Spleen (tissue), 11 donors: ENCODE measurements around the gene DEK. TPM values are rescaled to one million over a fixed set of nuclear protein-coding genes. Genes with fewer than 3 reads are reported as not detected.
"Not testable (repeated sequence)": the region's sequence is repeated elsewhere in the genome, so short reads cannot be mapped to it uniquely, and the experiment has no call there.

Source experiments
- DNase-seq: peaks from one replicate; pipeline ENCODE4 v3.0.0-alpha.2; 2020
- H3K27ac ChIP-seq, 8 donors: fragments of 200-600 bp; sonication (generic) in 7 of 8; 1 replicate in 4 of 8; 2 replicates in 4 of 8; pipeline versions ENCODE4 v1.5.0 to v1.8.0; 2016 to 2021; ENCODE audit warnings: inconsistent platforms in 4 of 8, mild to moderate bottlenecking in 4 of 8, moderate library complexity in 1 of 8
- H3K27me3 ChIP-seq, 7 donors: fragments of 200-600 bp; sonication (generic) in 6 of 7; replicated peaks in 1 of 7; 1 replicate in 4 of 7; 2 replicates in 3 of 7; pipeline versions ENCODE4 v1.5.0 to v1.8.0; 2016 to 2021; ENCODE audit warnings: inconsistent platforms in 3 of 7, mild to moderate bottlenecking in 1 of 7
- H3K36me3 ChIP-seq, 6 donors: fragments of 200-600 bp; sonication (generic) in 5 of 6; 1 replicate in 4 of 6; 2 replicates in 2 of 6; pipeline versions ENCODE4 v1.5.0 to v1.8.0; 2016 to 2021; ENCODE audit warnings: inconsistent platforms in 2 of 6
- H3K4me1 ChIP-seq, 6 donors: fragments of 200-600 bp; sonication (generic) in 5 of 6; 1 replicate in 3 of 6; 2 replicates in 3 of 6; pipeline versions ENCODE4 v1.5.0 to v1.8.0; 2016 to 2021; ENCODE audit warnings: inconsistent platforms in 3 of 6
- H3K4me3 ChIP-seq, 8 donors: fragments of 200-600 bp; sonication (generic) in 7 of 8; 1 replicate in 4 of 8; 2 replicates in 4 of 8; pipeline versions ENCODE4 v1.5.0 to v1.8.0; 2016 to 2021; ENCODE audit warnings: inconsistent platforms in 4 of 8, mild to moderate bottlenecking in 4 of 8, moderate library complexity in 2 of 8
- H3K9me3 ChIP-seq, 8 donors: fragments of 200-600 bp; sonication (generic) in 7 of 8; 1 replicate in 4 of 8; 2 replicates in 4 of 8; pipeline versions ENCODE4 v1.5.0 to v1.8.0; 2016 to 2021; ENCODE audit warnings: inconsistent platforms in 4 of 8
- CTCF ChIP-seq, 11 experiments: fragments of 200-600 bp in 7 of 11; fragments of 450-650 bp in 4 of 11; sonication (generic) in 4 of 11; IDR thresholded peaks in 8 of 11; conservative IDR thresholded peaks in 3 of 11; 1 replicate in 7 of 11; 2 replicates in 4 of 11; pipeline versions ENCODE4 v1.4.0 to v1.8.0; 2016 to 2021; ENCODE audit warnings: antibody characterized with exemption in 11 of 11, inconsistent platforms in 4 of 11, mild to moderate bottlenecking in 1 of 11
- POLR2A ChIP-seq, 3 donors: fragments of 450-650 bp; IDR thresholded peaks; one replicate each; pipeline ENCODE4 v1.5.1; 2017; ENCODE audit warnings: antibody characterized with exemption in 3 of 3, mild to moderate bottlenecking in 1 of 3
- POLR2AphosphoS5 ChIP-seq, 3 donors: sonication (generic); formaldehyde crosslinking; IDR thresholded peaks; one replicate each; pipeline ENCODE4 v1.5.1; 2017; ENCODE audit warnings: antibody characterized with exemption in 3 of 3
- WGBS, 5 donors: extraction: QIAGEN DNeasy Blood & Tissue Kit in 3 of 5; methylation state at CpG; one replicate each; pipeline versions ENCODE4 v1.1.5 to v1.1.7; 2013 to 2018; 5-methylcytosine and 5-hydroxymethylcytosine counted together
- intact Hi-C: fragments of 100-400 bp; cut with DNase I; formaldehyde crosslinking; loops from one replicate; pipeline ENCODE4 v1.15.0; 2023; ENCODE audit warnings: low total_unique reads
- polyA plus RNA-seq, 3 donors: library from polyadenylated mRNA; stranded (reverse); fragments of 200-250 nt; gene quantifications; one replicate each; pipeline ENCODE4 v1.2.1, GENCODE V29; 2013
- small RNA-seq, 4 donors: library from RNA; depleted of rRNA; stranded (forward); fragments of <200 nt; gene quantifications; one replicate each; pipeline ENCODE3, GENCODE V24; 2016
- total RNA-seq, 7 donors: library from RNA; depleted of rRNA in 3 of 7; stranded (reverse); fragments of >200 nt in 3 of 7; fragmentation: NEBNext Ultra II Directional in 4 of 7; extraction: Animal tissue kit (Norgen Biotek cat#: 25700) in 4 of 7; gene quantifications; one replicate each; pipeline versions ENCODE4 v1.1.0 to v1.2.1, GENCODE V29; 2016 to 2021
- donor health status: healthy with polysubstance abuse.
- donor health status: DM: no; HTN: no; CAD: no; lungs with moderate emphysema.
- donor health status: DM: no; HTN: no; CAD: no.
- donor health status: Bipolar disorder and iron deficiency.
- donor health status: healthy.
- donor health status: DM: no; HTN: no; CAD: no.
- donor health status: DM: yes; HTN: yes; CAD: no.

The DEK gene
- total and polyA plus RNA-seq, 10 donors, result 27.4 to 133 (median 73.9) TPM

DNA sequence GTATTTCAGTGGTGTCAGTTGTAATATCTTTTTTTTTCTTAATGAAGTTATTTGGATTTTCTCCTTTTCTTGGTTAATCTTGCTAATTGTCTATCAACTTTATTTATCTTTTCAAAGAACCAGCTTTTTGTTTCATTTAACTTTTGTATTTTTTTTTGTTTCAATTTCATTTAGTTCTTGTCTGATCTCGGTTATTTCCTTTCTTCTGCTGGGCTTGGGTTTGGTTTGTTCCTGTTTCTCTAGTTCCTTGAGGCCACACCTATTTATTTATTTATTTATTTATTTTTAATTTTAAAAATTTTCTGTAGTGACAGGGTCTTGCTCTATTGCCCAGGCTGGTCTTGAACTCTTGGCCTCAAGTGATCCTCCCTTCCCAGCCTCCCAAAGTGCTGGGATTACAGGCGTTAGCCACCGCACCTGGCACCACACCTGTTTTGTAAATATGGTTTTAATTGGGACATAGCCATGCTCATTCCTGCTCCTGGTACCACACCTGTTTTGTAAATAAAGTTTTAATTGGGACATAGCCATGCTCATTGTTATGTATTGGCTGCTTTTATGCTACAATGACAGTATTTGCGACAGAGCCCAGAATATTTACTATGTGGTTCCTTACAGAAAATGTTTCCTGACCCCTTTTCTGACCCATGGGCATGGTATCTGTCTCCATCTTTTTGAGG is 86.9 kb downstream of the DEK start:
- H3K36me3 ChIP-seq, result peaks cover 0 to 68% (median 12%) of the 10 kb centered on the region in 6 donors
- DNase-seq, result no peak
- H3K27me3 ChIP-seq, result no peaks in the 10 kb centered on the region
- H3K4me1 ChIP-seq, result peaks cover 0 to 41% (median 2%) of the 10 kb centered on the region in 6 donors
- TF ChIP-seq POLR2A (IDR thresholded peaks at IDR 0.05) (no peak), POLR2AphosphoS5 (IDR thresholded peaks at IDR 0.05) (no peak), CTCF (IDR thresholded peaks at IDR 0.05 in 8 of 11, conservative IDR thresholded peaks at IDR 0.05 in 3 of 11) (no peak)
- intact Hi-C loops, result no loop called here
- WGBS, 5 donors, result 81 to 86% (median 84%) methylated on average over 4 of the region's 4 CpGs
- H3K9me3 ChIP-seq, result no peaks in the 10 kb centered on the region
- peak overlapping the region in 3 of 8 donors; percentile 2 to 58 (median 33) for H3K27ac ChIP-seq
- H3K4me3 ChIP-seq, result no peak overlapping the region

DNA sequence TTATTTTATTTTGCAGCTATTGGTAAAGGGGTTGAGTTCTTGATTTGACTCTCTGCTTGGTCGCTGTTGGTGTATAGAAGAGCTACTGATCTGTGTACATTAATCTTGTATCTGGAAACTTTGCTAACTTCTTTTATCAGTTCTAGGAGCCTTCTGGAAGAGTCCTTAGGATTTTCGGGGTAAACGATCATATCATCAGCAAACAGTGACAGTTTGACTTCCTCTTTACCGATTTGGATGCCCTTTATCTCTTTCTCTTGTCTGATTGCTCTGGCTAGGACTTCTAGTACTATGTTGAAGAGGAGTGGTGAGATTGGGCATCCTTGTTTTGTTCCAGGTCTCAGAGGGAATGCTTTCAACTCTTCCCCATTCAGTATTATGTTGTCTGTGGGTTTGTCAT is 88.1 kb downstream of the DEK start:
- whole genome bisulfite sequencing, 5 donors, result 60 to 71% (median 64%) methylated on average over 4 of the region's 4 CpGs
- H3K36me3 ChIP-seq, result peaks cover 0 to 69% (median 14%) of the 10 kb centered on the region in 6 donors
- H3K27ac ChIP-seq, intact Hi-C loops, DNase-seq, H3K9me3 ChIP-seq, H3K4me3 ChIP-seq, H3K27me3 ChIP-seq: not testable (repeated sequence)
- H3K4me1 ChIP-seq, result peaks cover 0 to 48% (median 2%) of the 10 kb centered on the region in 6 donors

Small RNA genes lying within 50 kb of the gene (small RNA-seq; reads per million reads assigned to genes)
- gene AL138825.1 (0 reads per million in 4 donors), gene RF00019 (0 reads per million in 4 donors), gene RNU6-263P (0 reads per million in 4 donors)

Other genes with a start within 250 kb of the DEK start
- 1 to 10 TPM in 5 of 7 donors, under 1 TPM in 2; 0.79 to 3.4 (median 1.1) TPM for gene NHLRC1, start 141.9 kb downstream of the DEK start, total RNA-seq
- gene NHLRC1, start 141.9 kb downstream of the DEK start, polyA plus RNA-seq, result 1 to 10 TPM; 1.4 to 2.4 (median 1.5) TPM
- gene TPMT, start 109.5 kb downstream of the DEK start, total RNA-seq, result 10 to 100 TPM in 6 of 7 donors, 1 to 10 TPM in 1; 7.4 to 16.8 (median 11.4) TPM
- gene TPMT, start 109.5 kb downstream of the DEK start, polyA plus RNA-seq, result 10 to 100 TPM in 2 of 3 donors, 1 to 10 TPM in 1; 9.5 to 12.9 (median 10.5) TPM
- 10 to 100 TPM; 18.6 to 27.0 (median 21.8) TPM for gene KDM1B, start 109.1 kb downstream of the DEK start, total RNA-seq
- gene KDM1B, start 109.1 kb downstream of the DEK start, polyA plus RNA-seq, result 1 to 10 TPM; 3.6 to 6.8 (median 3.9) TPM
- 10 to 100 TPM; 36.0 to 82.5 (median 53.7) TPM for gene RNF144B, start 122.8 kb upstream of the DEK start, total RNA-seq
- 10 to 100 TPM in 2 of 3 donors, 1 to 10 TPM in 1; 6.5 to 13.3 (median 10.2) TPM for gene RNF144B, start 122.8 kb upstream of the DEK start, polyA plus RNA-seq